Stomach (tissue), 9 donors: ENCODE results near the gene IMMT. TPM values are rescaled to one million over a fixed set of nuclear protein-coding genes. Genes with fewer than 3 reads are reported as not detected.

ENCODE experiments used
- DNase-seq, 2 donors: peaks; one replicate each; pipeline versions ENCODE4 v3.0.0 to v3.0.0-alpha.2; 2013 to 2019
- H3K27ac ChIP-seq, 5 donors: fragments of 200-600 bp in 4 of 5; sonication (generic) in 4 of 5; one replicate each; pipeline ENCODE4 v1.5.1; 2013 to 2019; ENCODE audit warnings: mild to moderate bottlenecking in 1 of 5, moderate library complexity in 1 of 5
- H3K27me3 ChIP-seq, 3 donors: fragments of 200-600 bp; sonication (generic); one replicate each; pipeline ENCODE4 v1.5.1; 2017 to 2019; ENCODE audit warnings: mixed run types in 1 of 3
- H3K36me3 ChIP-seq, 4 donors: fragments of 200-600 bp; sonication (generic); 1 replicate in 3 of 4; 2 replicates in 1 of 4; pipeline ENCODE4 v1.5.1; 2016 to 2019
- H3K4me1 ChIP-seq, 4 donors: fragments of 200-600 bp; sonication (generic); one replicate each; pipeline ENCODE4 v1.5.1; 2016 to 2019
- H3K4me3 ChIP-seq, 4 donors: fragments of 200-600 bp; sonication (generic) in 3 of 4; one replicate each; pipeline ENCODE4 v1.5.1; 2016 to 2019; ENCODE audit warnings: mild to moderate bottlenecking in 1 of 4
- H3K9me3 ChIP-seq, 4 donors: fragments of 200-600 bp; sonication (generic); one replicate each; pipeline ENCODE4 v1.5.1; 2016 to 2019
- CTCF ChIP-seq, 7 experiments: fragments of 450-650 bp in 4 of 7; fragments of 200-600 bp in 3 of 7; sonication (generic) in 3 of 7; IDR thresholded peaks; one replicate each; pipeline ENCODE4 v1.5.1; 2016 to 2019; ENCODE audit warnings: antibody characterized with exemption in 7 of 7, control low read depth in 2 of 7, mild to moderate bottlenecking in 1 of 7
- EP300 ChIP-seq: sonication (generic); formaldehyde crosslinking; IDR thresholded peaks from one replicate; pipeline ENCODE4 v1.6.1; 2017; ENCODE audit warnings: antibody characterized with exemption
- POLR2A ChIP-seq, 4 donors: fragments of 450-650 bp; IDR thresholded peaks; one replicate each; pipeline ENCODE4 v1.6.1; 2016; ENCODE audit warnings: antibody characterized with exemption in 4 of 4, control low read depth in 2 of 4, mild to moderate bottlenecking in 1 of 4, moderate library complexity in 1 of 4
- POLR2AphosphoS5 ChIP-seq, 3 donors: sonication (generic); formaldehyde crosslinking; IDR thresholded peaks; one replicate each; pipeline ENCODE4 v1.6.1; 2016; ENCODE audit warnings: antibody characterized with exemption in 3 of 3
- WGBS, 5 donors: extraction: QIAGEN DNeasy Blood & Tissue Kit in 3 of 5; methylation state at CpG; one replicate each; pipeline versions ENCODE4 v1.1.5 to v1.1.7; 2013 to 2018; 5-methylcytosine and 5-hydroxymethylcytosine counted together
- intact Hi-C: fragments of 100-400 bp; cut with DNase I; formaldehyde crosslinking; loops from one replicate; pipeline ENCODE4 v1.15.1; 2023; ENCODE audit warnings: low total_unique reads
- polyA plus RNA-seq, 3 donors: library from polyadenylated mRNA; stranded (reverse); fragments of 200-250 nt; gene quantifications; one replicate each; pipeline ENCODE4 v1.2.3, GENCODE V29; 2013
- total RNA-seq, 5 donors: library from RNA; depleted of rRNA; stranded (reverse); fragments of >200 nt; gene quantifications; one replicate each; pipeline versions ENCODE4 v1.1.0 to v1.2.3, GENCODE V29; 2014 to 2016
- donor health status: healthy with polysubstance abuse.
- donor health status: Bipolar disorder and iron deficiency.
- donor health status: healthy.

Gene IMMT
- total and polyA plus RNA-seq, 8 donors = 30.1 to 94.5 (median 42.4) TPM

DNA sequence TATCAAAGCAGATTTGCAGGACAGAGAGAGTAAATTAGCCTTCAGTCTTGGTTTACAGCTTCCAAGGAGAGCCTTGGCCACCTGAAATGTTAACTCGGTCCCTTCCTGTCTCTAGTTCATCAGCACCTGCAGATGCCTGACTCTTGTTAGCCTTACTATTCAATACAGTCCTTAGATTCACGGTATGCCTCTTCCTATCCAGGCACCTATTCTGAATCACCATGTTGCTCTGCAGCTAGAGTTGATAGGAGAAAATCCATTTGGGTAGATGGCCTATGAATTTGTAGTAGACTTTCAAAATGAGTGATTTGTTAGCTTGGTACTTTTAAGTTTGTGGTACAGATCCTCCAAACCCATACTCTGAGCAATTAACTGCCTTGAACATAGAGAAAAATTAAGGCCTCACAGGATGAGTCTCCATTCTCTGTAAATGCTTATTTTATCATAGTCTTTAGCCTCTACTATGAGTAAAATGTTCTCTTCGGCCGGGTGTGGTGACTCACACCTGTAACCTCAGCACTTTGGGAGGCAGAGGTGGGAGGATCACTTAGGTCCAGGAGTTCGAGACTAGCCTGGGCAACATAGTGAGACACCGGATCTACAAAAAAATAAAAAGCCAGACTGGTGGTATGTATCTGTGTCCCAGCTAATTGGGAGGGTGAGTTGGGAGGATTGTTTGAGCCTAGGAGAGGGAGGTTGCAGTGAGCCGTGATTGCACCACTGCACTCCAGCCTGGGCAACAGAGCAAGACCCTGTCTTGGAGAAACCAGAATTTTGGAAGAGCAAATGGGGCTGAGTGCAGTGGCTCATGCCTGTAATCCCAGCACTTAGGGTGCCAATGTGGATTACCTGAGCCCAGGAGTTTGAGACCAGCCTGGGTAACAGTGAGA lies 56.3 kb downstream of the IMMT start:
- no peaks in the 10 kb centered on the region for H3K9me3 ChIP-seq

GRCh38 chr2:86136141-86136540 lies 59.1 kb downstream of the IMMT start:
- WGBS, 5 donors = 76 to 88% (median 80%) methylated on average over 2 of the region's 2 CpGs
- H3K36me3 ChIP-seq = peaks cover 60 to 100% (median 100%) of the 10 kb centered on the region in 4 donors

More for the DNA sequence above, 56.3 kb downstream of the IMMT start:
- TF ChIP-seq POLR2A (IDR thresholded peaks at IDR 0.05) (no peak), EP300 (no peak), POLR2AphosphoS5 (IDR thresholded peaks at IDR 0.05) (no peak), CTCF (IDR thresholded peaks at IDR 0.05) (no peak)
- Histone ChIP-seq H3K27ac (no peak overlapping the region), H3K4me1 (no peaks in the 10 kb centered on the region), H3K4me3 (no peak overlapping the region), H3K27me3 (no peaks in the 10 kb centered on the region), H3K36me3 (peaks cover 64 to 100% (median 100%) of the 10 kb centered on the region in 4 donors)
- WGBS, 5 donors = 95 to 98% (median 96%) methylated on average over 7 of the region's 7 CpGs
- intact Hi-C loops = no loop called here
- no peak for DNase-seq

DNA sequence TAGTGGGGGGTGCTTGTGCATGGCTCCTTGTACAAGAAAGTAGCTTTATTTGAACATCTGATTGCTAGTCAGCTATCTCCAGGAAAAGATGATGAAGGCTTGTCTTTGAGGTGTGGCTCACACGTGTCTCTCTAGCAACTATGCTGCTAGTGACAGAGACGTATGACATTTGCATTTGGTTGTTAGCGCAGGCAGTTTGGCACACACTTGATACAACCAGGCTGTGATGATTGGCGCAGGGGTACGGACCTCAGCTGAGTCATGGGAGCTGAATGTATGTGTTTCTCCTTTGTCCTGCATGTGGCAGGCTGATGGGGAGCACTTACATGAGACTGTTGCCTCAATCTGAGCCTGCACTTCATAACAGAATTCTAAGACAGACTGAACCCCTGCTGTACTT lies 59.6 kb downstream of the IMMT start:
- Histone ChIP-seq H3K9me3 (no peaks in the 10 kb centered on the region), H3K4me3 (no peak overlapping the region), H3K27ac (no peak overlapping the region), H3K27me3 (no peaks in the 10 kb centered on the region), H3K36me3 (peaks cover 61 to 100% (median 100%) of the 10 kb centered on the region in 4 donors), H3K4me1 (no peaks in the 10 kb centered on the region)
- DNase-seq = no peak
- intact Hi-C loops = no loop called here
- WGBS, 5 donors = 71 to 83% (median 76%) methylated on average over 5 of the region's 5 CpGs
- no peak for TF ChIP-seq CTCF (IDR thresholded peaks at IDR 0.05)
- TF ChIP-seq POLR2AphosphoS5 (IDR thresholded peaks at IDR 0.05) = no peak
- TF ChIP-seq POLR2A (IDR thresholded peaks at IDR 0.05) = no peak
- TF ChIP-seq EP300 = no peak

More at GRCh38 chr2:86136141-86136540, 59.1 kb downstream of the IMMT start:
- no peaks in the 10 kb centered on the region for H3K27me3 ChIP-seq
- DNase-seq = no peak
- H3K4me1 ChIP-seq = no peaks in the 10 kb centered on the region
- no peak for TF ChIP-seq EP300
- TF ChIP-seq CTCF (IDR thresholded peaks at IDR 0.05) = no peak
- TF ChIP-seq POLR2A (IDR thresholded peaks at IDR 0.05) = no peak
- no peak for TF ChIP-seq POLR2AphosphoS5 (IDR thresholded peaks at IDR 0.05)
- no peak overlapping the region for H3K27ac ChIP-seq
- no peak overlapping the region for H3K4me3 ChIP-seq
- no peaks in the 10 kb centered on the region for H3K9me3 ChIP-seq
- intact Hi-C loops = no loop called here

DNA sequence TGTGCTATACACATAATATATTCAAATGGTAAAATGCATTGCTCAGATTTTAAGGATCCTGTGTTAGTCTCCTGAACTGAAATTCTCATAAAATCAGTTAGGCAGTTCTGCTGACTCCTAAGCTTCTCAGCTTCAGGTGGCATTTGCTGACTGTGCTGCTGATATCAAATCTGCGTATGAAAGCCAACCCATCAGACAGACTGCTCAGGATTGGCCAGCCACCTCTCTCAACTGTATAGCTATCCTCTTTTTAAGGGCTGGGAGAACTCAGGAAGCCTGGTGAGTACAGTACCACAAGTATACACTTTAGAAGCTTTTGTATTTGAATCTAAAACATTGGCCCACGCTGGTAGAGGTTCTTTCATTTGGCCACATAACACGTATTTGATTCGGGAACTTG lies 60.6 kb downstream of the IMMT start:
- H3K36me3 ChIP-seq = peaks cover 70 to 100% (median 100%) of the 10 kb centered on the region in 4 donors
- TF ChIP-seq POLR2AphosphoS5 (IDR thresholded peaks at IDR 0.05) (no peak), CTCF (IDR thresholded peaks at IDR 0.05) (no peak), POLR2A (IDR thresholded peaks at IDR 0.05) (no peak), EP300 (no peak)
- H3K27me3 ChIP-seq = no peaks in the 10 kb centered on the region
- no peak overlapping the region for H3K27ac ChIP-seq
- intact Hi-C loops = no loop called here
- H3K4me1 ChIP-seq = no peaks in the 10 kb centered on the region
- H3K4me3 ChIP-seq = no peak overlapping the region
- DNase-seq = no peak
- WGBS, 5 donors = 90 to 96% (median 94%) methylated on average over 4 of the region's 4 CpGs
- H3K9me3 ChIP-seq = no peaks in the 10 kb centered on the region
